OCI-LY1 (cell line): ENCODE data around the gene KIRREL3.

Source experiments
- H2AFZ ChIP-seq: fragments of 200-600 bp; sonication (generic), shearing (Covaris generic); 2 replicates; pipeline ENCODE4 v1.6.0; 2014; ENCODE audit warnings: antibody characterized with exemption, mild to moderate bottlenecking, low read length
- H3F3A ChIP-seq: fragments of 200-600 bp; sonication (generic), shearing (Covaris generic); 2 replicates; pipeline ENCODE4 v1.6.0; 2014; ENCODE audit warnings: mild to moderate bottlenecking, antibody characterized with exemption, low read length, moderate library complexity; ENCODE audit not compliant: insufficient read depth
- H3K27ac ChIP-seq: fragments of 200-600 bp; sonication (generic); 2 replicates; pipeline ENCODE4 v1.5.1; 2014; ENCODE audit warnings: low read length, mixed run types, mild to moderate bottlenecking, low read depth; ENCODE audit not compliant: poor library complexity, severe bottlenecking
- H3K27me3 ChIP-seq: fragments of 200-600 bp; sonication (generic); 2 replicates; pipeline ENCODE4 v1.6.0; 2014; ENCODE audit warnings: antibody characterized with exemption, mild to moderate bottlenecking, low read length, moderate library complexity; ENCODE audit not compliant: insufficient read depth
- H3K36me3 ChIP-seq: fragments of 200-600 bp; sonication (generic); 2 replicates; pipeline ENCODE4 v1.6.1; 2014; ENCODE audit warnings: mild to moderate bottlenecking, antibody characterized with exemption, low read length, moderate library complexity, mixed read lengths; ENCODE audit not compliant: insufficient read depth
- H3K4me1 ChIP-seq: fragments of 200-600 bp; sonication (generic); 2 replicates; pipeline ENCODE4 v1.5.1; 2014; ENCODE audit warnings: mild to moderate bottlenecking, low read length, moderate library complexity; ENCODE audit not compliant: insufficient read depth, severe bottlenecking
- H3K4me2 ChIP-seq: fragments of 200-600 bp; sonication (generic), shearing (Covaris generic); 2 replicates; pipeline ENCODE4 v1.6.1; 2014; ENCODE audit warnings: low read length
- H3K4me3 ChIP-seq: fragments of 200-600 bp; sonication (generic); 2 replicates; pipeline ENCODE4 v1.5.1; 2014; ENCODE audit warnings: low read length, low read depth, mild to moderate bottlenecking, mixed read lengths; ENCODE audit not compliant: poor library complexity, severe bottlenecking
- H3K79me2 ChIP-seq: fragments of 200-600 bp; shearing (Covaris generic); 2 replicates; pipeline ENCODE4 v1.6.1; 2016; ENCODE audit warnings: mixed run types, low read length, mixed read lengths; ENCODE audit not compliant: insufficient read depth
- H3K9ac ChIP-seq: fragments of 200-600 bp; sonication (generic), shearing (Covaris generic); 2 replicates; pipeline ENCODE4 v1.6.1; 2014; ENCODE audit warnings: mild to moderate bottlenecking, low read length, mixed read lengths
- H3K9me2 ChIP-seq: fragments of 200-600 bp; sonication (generic), shearing (Covaris generic); 2 replicates; pipeline ENCODE4 v1.6.1; 2014; ENCODE audit warnings: low read depth, mild to moderate bottlenecking, low read length, mixed read lengths
- H3K9me3 ChIP-seq: fragments of 200-600 bp; shearing (Covaris generic); 2 replicates; pipeline ENCODE4 v1.6.1; 2014; ENCODE audit warnings: low read length, mixed read lengths
- H4K20me1 ChIP-seq: fragments of 200-600 bp; sonication (generic), shearing (Covaris generic); 2 replicates; pipeline ENCODE4 v1.6.0; 2016; ENCODE audit warnings: mild to moderate bottlenecking, low read length; ENCODE audit not compliant: insufficient read depth
- CTCF ChIP-seq: fragments of 200-600 bp; sonication (generic), shearing (Covaris generic); IDR thresholded peaks from 2 replicates; pipeline ENCODE4 v1.5.1; 2017; ENCODE audit warnings: mild to moderate bottlenecking, antibody characterized with exemption, low read length, moderate library complexity, mixed read lengths
- EZH2 ChIP-seq: fragments of 200-600 bp; sonication (generic), shearing (Covaris generic); IDR thresholded peaks from 2 replicates; pipeline ENCODE4 v1.8.0; 2017; ENCODE audit warnings: borderline replicate concordance, mixed run types, mild to moderate bottlenecking, antibody characterized with exemption, low read length, moderate library complexity, mixed read lengths

KIRREL3 gene

GRCh38 chr11:126871792-126872191, 128.8 kb downstream of the KIRREL3 start:
- Histone ChIP-seq H3K36me3 (no peaks in the 10 kb centered on the region), H3K4me2 (no peak overlapping the region), H3K9ac (no peak overlapping the region), H3K9me2 (no peaks in the 10 kb centered on the region), H3K79me2 (no peaks in the 10 kb centered on the region), H2AFZ (no peak overlapping the region), H3K4me1 (no peaks in the 10 kb centered on the region), H3K27ac (no peak overlapping the region), H3K4me3 (no peak overlapping the region), H3K9me3 (no peaks in the 10 kb centered on the region), H3K27me3 (no peaks in the 10 kb centered on the region), H4K20me1 (no peaks in the 10 kb centered on the region), H3F3A (no peaks in the 10 kb centered on the region)
- TF ChIP-seq EZH2, result no peak

- Histone ChIP-seq H4K20me1 (no peaks in the 10 kb centered on the region), H3K9me3 (no peaks in the 10 kb centered on the region), H3K27me3 (no peaks in the 10 kb centered on the region), H3F3A (no peaks in the 10 kb centered on the region), H3K9me2 (no peaks in the 10 kb centered on the region), H3K9ac (no peak overlapping the region), H3K4me2 (no peak overlapping the region), H3K79me2 (no peaks in the 10 kb centered on the region), H3K27ac (no peak overlapping the region), H3K36me3 (no peaks in the 10 kb centered on the region), H3K4me3 (no peak overlapping the region), H3K4me1 (no peaks in the 10 kb centered on the region), H2AFZ (no peak overlapping the region)
- TF ChIP-seq CTCF (no peak), EZH2 (no peak)
Measured at GRCh38 chr11:126870021-126870420, 130.5 kb downstream of the KIRREL3 start.

GRCh38 chr11:126868741-126869140, 131.8 kb downstream of the KIRREL3 start:
- H3K4me3 ChIP-seq, result no peak overlapping the region
- no peak for TF ChIP-seq CTCF
- no peak for TF ChIP-seq EZH2
- H3F3A ChIP-seq, result no peaks in the 10 kb centered on the region
- H4K20me1 ChIP-seq, result no peaks in the 10 kb centered on the region
- H3K36me3 ChIP-seq, result no peaks in the 10 kb centered on the region
- H3K79me2 ChIP-seq, result no peaks in the 10 kb centered on the region
- no peaks in the 10 kb centered on the region for H3K9me3 ChIP-seq
- no peak overlapping the region for H2AFZ ChIP-seq
- no peaks in the 10 kb centered on the region for H3K4me1 ChIP-seq
- no peak overlapping the region for H3K27ac ChIP-seq
- no peaks in the 10 kb centered on the region for H3K27me3 ChIP-seq
- no peaks in the 10 kb centered on the region for H3K9me2 ChIP-seq
- H3K4me2 ChIP-seq, result no peak overlapping the region
- H3K9ac ChIP-seq, result no peak overlapping the region

GRCh38 chr11:126864934-126865333, 135.6 kb downstream of the KIRREL3 start:
- Histone ChIP-seq H3K9ac (no peak overlapping the region), H3K4me2 (no peak overlapping the region), H3K36me3 (no peaks in the 10 kb centered on the region), H3K4me1 (no peaks in the 10 kb centered on the region), H2AFZ (no peak overlapping the region), H3K27ac (no peak overlapping the region), H3K79me2 (no peaks in the 10 kb centered on the region), H3K9me3 (no peaks in the 10 kb centered on the region), H3K9me2 (no peaks in the 10 kb centered on the region), H3F3A (no peaks in the 10 kb centered on the region), H3K4me3 (no peak overlapping the region), H4K20me1 (no peaks in the 10 kb centered on the region), H3K27me3 (no peaks in the 10 kb centered on the region)
- TF ChIP-seq EZH2 (no peak), CTCF (no peak)
